Ishikawa (cell line): ENCODE data around the gene CGRRF1.

ENCODE experiments used
- CREB1 ChIP-seq: IDR thresholded peaks from 2 replicates; pipeline ENCODE4 v1.6.1; 2012; ENCODE audit warnings: low read depth
- EGR1 ChIP-seq: IDR thresholded peaks from 2 replicates; pipeline ENCODE4 v1.6.1; 2012
- EP300 ChIP-seq: IDR thresholded peaks from 2 replicates; pipeline ENCODE4 v1.6.1; 2012; ENCODE audit warnings: borderline replicate concordance
- MAX ChIP-seq: IDR thresholded peaks from 2 replicates; pipeline ENCODE4 v1.6.1; 2012
- NFIC ChIP-seq: IDR thresholded peaks from 2 replicates; pipeline ENCODE4 v1.6.1; 2012
- RAD21 ChIP-seq: IDR thresholded peaks from 2 replicates; pipeline ENCODE4 v1.6.1; 2012; ENCODE audit warnings: low read depth
- REST ChIP-seq: IDR thresholded peaks from 2 replicates; pipeline ENCODE4 v1.6.1; 2012; ENCODE audit warnings: low read depth, mild to moderate bottlenecking
- TAF1 ChIP-seq: IDR thresholded peaks from 2 replicates; pipeline ENCODE4 v1.6.1; 2012; ENCODE audit warnings: low read depth, mild to moderate bottlenecking
- USF1 ChIP-seq: IDR thresholded peaks from 2 replicates; pipeline ENCODE4 v1.6.1; 2012
- YY1 ChIP-seq: IDR thresholded peaks from 2 replicates; pipeline ENCODE4 v1.6.1; 2012; ENCODE audit warnings: low read depth

GRCh38 chr14:54471641-54472040 is 38.1 kb upstream of the CGRRF1 start:
- no peak for TF ChIP-seq EP300
- no peak for TF ChIP-seq RAD21
- TF ChIP-seq REST = no peak
- TF ChIP-seq TAF1 = no peak
- TF ChIP-seq NFIC = no peak
- TF ChIP-seq EGR1 = no peak
- no peak for TF ChIP-seq USF1
- TF ChIP-seq MAX = no peak
- no peak for TF ChIP-seq YY1
- TF ChIP-seq CREB1 = no peak
